HT-29 (cell line): Measurements from ENCODE around the gene TBC1D30. TPM values are rescaled to one million over a fixed set of nuclear protein-coding genes. Genes with fewer than 3 reads are reported as not detected.
"Not testable (repeated sequence)": the region's sequence is repeated elsewhere in the genome, so short reads cannot be mapped to it uniquely, and the experiment has no call there.

ENCODE experiments used
- DNase-seq: peaks from one replicate; pipeline ENCODE4 v3.0.0-alpha.2; 2015; ENCODE audit warnings: low spot score
- total RNA-seq: library from RNA; depleted of rRNA; stranded (reverse); fragments of >200 nt; shearing (Covaris generic); gene quantifications from 2 replicates; pipeline ENCODE4 v1.2.3, GENCODE V29; 2014; rRNA removed

Gene TBC1D30
- total RNA-seq: 44.7 and 46.2 TPM in 2 replicates

- DNase-seq: no peak
Observed at GRCh38 chr12:64824500-64825142, at the start of gene TBC1D30. Gene TBC1D30, plus strand, starts transcription at chr12:64824647. Its CDS starts 233 bp downstream, at chr12:64824880.

GRCh38 chr12:64775147-64775736 is 49.2 kb upstream of the TBC1D30 start:
- not testable (repeated sequence) for DNase-seq

- DNase-seq: peak; percentile 47
Observed at GRCh38 chr12:64779354-64779974, 45.0 kb upstream of the TBC1D30 start.

GRCh38 chr12:64780132-64780530 is 44.3 kb upstream of the TBC1D30 start:
- peak; percentile 68 for DNase-seq

- DNase-seq: peak; percentile 81
Observed at GRCh38 chr12:64780531-64781279, 43.7 kb upstream of the TBC1D30 start.

- peak; percentile 70 for DNase-seq
Observed at GRCh38 chr12:64781280-64782190, 42.9 kb upstream of the TBC1D30 start.

GRCh38 chr12:64782191-64782876 is 42.1 kb upstream of the TBC1D30 start:
- no peak for DNase-seq

- DNase-seq: no peak
Observed at GRCh38 chr12:64785838-64786237, 38.6 kb upstream of the TBC1D30 start.

GRCh38 chr12:64790166-64790565 is 34.3 kb upstream of the TBC1D30 start:
- peak; percentile 62 for DNase-seq

- DNase-seq: no peak
Observed at GRCh38 chr12:64791036-64791435, 33.4 kb upstream of the TBC1D30 start.

GRCh38 chr12:64792128-64792527 is 32.3 kb upstream of the TBC1D30 start:
- peak; percentile 43 for DNase-seq

GRCh38 chr12:64793610-64794009 is 30.8 kb upstream of the TBC1D30 start:
- DNase-seq: no peak

- no peak for DNase-seq
Observed at GRCh38 chr12:64794305-64794704, 30.1 kb upstream of the TBC1D30 start.

GRCh38 chr12:64796205-64796845 is 28.1 kb upstream of the TBC1D30 start:
- DNase-seq: peak; percentile 96

GRCh38 chr12:64797156-64797555 is 27.3 kb upstream of the TBC1D30 start:
- no peak for DNase-seq

- no peak for DNase-seq
Observed at GRCh38 chr12:64798165-64798564, 26.3 kb upstream of the TBC1D30 start.

GRCh38 chr12:64800640-64801039 is 23.8 kb upstream of the TBC1D30 start:
- no peak for DNase-seq

GRCh38 chr12:64801381-64801780 is 23.1 kb upstream of the TBC1D30 start:
- DNase-seq: peak; percentile 51

GRCh38 chr12:64802180-64802775 is 22.2 kb upstream of the TBC1D30 start:
- peak; percentile 79 for DNase-seq

- no peak for DNase-seq
Observed at GRCh38 chr12:64806173-64806572, 18.3 kb upstream of the TBC1D30 start.
